ENCODE measurements around the gene BTF3L4. TPM values are rescaled to one million over a fixed set of nuclear protein-coding genes. Genes with fewer than 3 reads are reported as not detected.

The BTF3L4 gene
- total RNA-seq, 1 donor from 2014 or later = 41.9 TPM

GRCh38 chr1:52122384-52122783, 66.3 kb downstream of the BTF3L4 start:
- DNase-seq (ENCODE audit: extremely low read depth, low read depth, low spot score) = no peak

GRCh38 chr1:52123622-52124021, 67.5 kb downstream of the BTF3L4 start:
- no peak for DNase-seq (ENCODE audit: extremely low read depth, low read depth, low spot score)

DNA sequence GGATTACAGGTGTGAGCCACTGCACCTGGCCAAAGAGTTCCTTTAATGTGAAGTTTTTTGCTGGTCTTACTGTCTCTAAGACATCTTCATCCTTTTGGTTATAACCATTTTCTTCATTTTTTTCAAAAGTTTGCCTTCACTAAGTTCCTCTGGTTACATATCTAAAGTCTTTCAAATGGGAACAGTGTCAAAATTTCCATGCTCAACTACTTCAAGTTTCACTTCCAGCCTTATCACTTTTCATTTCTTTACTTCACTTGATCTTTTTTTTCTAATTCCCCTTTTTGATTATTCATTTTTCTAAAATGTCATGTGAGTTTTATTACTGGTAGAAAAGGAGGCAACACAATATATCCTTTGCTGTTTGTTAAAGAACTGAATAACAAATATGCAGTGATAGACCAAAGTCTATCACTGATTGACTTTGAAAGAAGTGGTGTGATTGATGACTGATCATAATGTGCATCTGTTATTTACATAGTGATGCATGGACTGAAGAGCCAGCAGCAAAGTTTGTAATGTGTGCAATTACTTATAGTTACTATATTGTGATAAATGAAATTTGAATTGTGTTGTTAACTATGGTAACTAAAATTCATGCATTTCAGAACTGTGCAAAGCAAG, 69.8 kb downstream of the BTF3L4 start:
- DNase-seq (ENCODE audit: extremely low read depth, low read depth, low spot score) = no peak

- DNase-seq (ENCODE audit: extremely low read depth, low read depth, low spot score) = peak; percentile 60
These were observed 71.4 kb downstream of the BTF3L4 start for GRCh38 chr1:52127181-52128180.

- peak; percentile 86 for DNase-seq (ENCODE audit: extremely low read depth, low read depth, low spot score)
These were observed 83.9 kb downstream of the BTF3L4 start for GRCh38 chr1:52139817-52140540.

Other genes starting within 250 kb of the BTF3L4 start
- gene NRDC, start 177.6 kb upstream of the BTF3L4 start, total RNA-seq = 56.6 and 68.0 TPM in 2 replicates
- gene RAB3B, start 65.6 kb upstream of the BTF3L4 start, total RNA-seq = 10.2 and 11.4 TPM in 2 replicates
- 10.6 and 11.3 TPM in 2 replicates for gene KTI12, start 22.5 kb upstream of the BTF3L4 start, total RNA-seq
- gene TXNDC12, start 1.1 kb upstream of the BTF3L4 start, total RNA-seq = 35.8 and 37.1 TPM in 2 replicates
- gene ZFYVE9, start 85.8 kb downstream of the BTF3L4 start, total RNA-seq = 17.5 and 18.1 TPM in 2 replicates